Neural cell (in vitro differentiated cells): ENCODE data around the gene HBE1. TPM values are rescaled to one million over a fixed set of nuclear protein-coding genes. Genes with fewer than 3 reads are reported as not detected.

Source experiments
- H2AFZ ChIP-seq: fragments of 200-600, 300-800 bp; sonication (generic), shearing (Covaris generic); 2 replicates; pipeline ENCODE4 v1.6.0; 2014; ENCODE audit warnings: low read depth, mild to moderate bottlenecking, antibody characterized with exemption, low read length, moderate library complexity
- H3F3A ChIP-seq: fragments of 200-600 bp; shearing (Covaris generic); 2 replicates; pipeline ENCODE4 v1.6.1; 2016; ENCODE audit warnings: mild to moderate bottlenecking, moderate library complexity, mixed read lengths, antibody characterized with exemption, low read length; ENCODE audit not compliant: insufficient read depth, poor library complexity, severe bottlenecking
- H3K27ac ChIP-seq: fragments of 200-600, 300-800 bp; sonication (generic), shearing (Covaris generic); 2 replicates; pipeline ENCODE4 v1.5.1; 2014; ENCODE audit warnings: mild to moderate bottlenecking, low read length, moderate library complexity
- H3K27me3 ChIP-seq: fragments of 300-800, 200-600 bp; sonication (generic), shearing (Covaris generic); 2 replicates; pipeline ENCODE4 v1.6.0; 2014; ENCODE audit warnings: mild to moderate bottlenecking, low read depth, low read length, moderate library complexity; ENCODE audit not compliant: insufficient read depth
- H3K36me3 ChIP-seq: fragments of 300-800, 200-600 bp; sonication (generic), shearing (Covaris generic); 2 replicates; pipeline ENCODE4 v1.5.1; 2014; ENCODE audit warnings: mild to moderate bottlenecking, antibody characterized with exemption, low read length, moderate library complexity; ENCODE audit not compliant: insufficient read depth
- H3K4me2 ChIP-seq: fragments of 300-800, 200-600 bp; sonication (generic), shearing (Covaris generic); 2 replicates; pipeline ENCODE4 v1.6.0; 2014; ENCODE audit warnings: mild to moderate bottlenecking, low read length
- H3K4me3 ChIP-seq: fragments of 300-800, 200-600 bp; sonication (generic), shearing (Covaris generic); 2 replicates; pipeline ENCODE4 v1.5.1; 2014; ENCODE audit warnings: mild to moderate bottlenecking, low read length, moderate library complexity
- H3K79me2 ChIP-seq: fragments of 200-600 bp; shearing (Covaris generic); replicated peaks from 2 replicates; pipeline ENCODE4 v1.6.0; 2014; ENCODE audit warnings: mild to moderate bottlenecking, low read length, moderate library complexity; ENCODE audit not compliant: insufficient read depth
- H3K9ac ChIP-seq: fragments of 300-800, 200-600 bp; sonication (generic), shearing (Covaris generic); 2 replicates; pipeline ENCODE4 v1.6.1; 2016; ENCODE audit warnings: mild to moderate bottlenecking, low read length, mixed read lengths
- H3K9me2 ChIP-seq: fragments of 200-600 bp; shearing (Covaris generic); 2 replicates; pipeline ENCODE4 v1.6.1; 2016; ENCODE audit warnings: mild to moderate bottlenecking, low read length, mixed read lengths; ENCODE audit not compliant: insufficient read depth
- H3K9me3 ChIP-seq: fragments of 200-600, 300-800 bp; sonication (generic), shearing (Covaris generic); 2 replicates; pipeline ENCODE4 v1.6.1; 2016; ENCODE audit warnings: mild to moderate bottlenecking, mixed run types, low read length, moderate library complexity, mixed read lengths
- H4K20me1 ChIP-seq: fragments of 200-600 bp; shearing (Covaris generic); 2 replicates; pipeline ENCODE4 v1.6.1; 2016; ENCODE audit warnings: mild to moderate bottlenecking, mixed run types; ENCODE audit not compliant: insufficient read depth
- CTCF ChIP-seq: fragments of 450-650 bp; IDR thresholded peaks from 2 replicates; pipeline ENCODE4 v1.5.1; 2014; ENCODE audit warnings: antibody characterized with exemption, mild to moderate bottlenecking, moderate library complexity; ENCODE audit not compliant: poor library complexity, severe bottlenecking
- EP300 ChIP-seq: fragments of 450-650 bp; conservative IDR thresholded peaks from 2 replicates; pipeline ENCODE4 v1.6.1; 2014; ENCODE audit warnings: antibody characterized with exemption, mild to moderate bottlenecking, moderate library complexity; ENCODE audit not compliant: poor library complexity, severe bottlenecking
- EZH2 ChIP-seq: fragments of 200-600, 300-800 bp; shearing (Covaris generic), sonication (generic); IDR thresholded peaks from 2 replicates; pipeline ENCODE4 v1.6.1; 2014; ENCODE audit warnings: antibody characterized with exemption, low read length, borderline replicate concordance, mild to moderate bottlenecking; ENCODE audit not compliant: insufficient read depth, poor library complexity, severe bottlenecking
- MXI1 ChIP-seq: fragments of 450-650 bp; conservative IDR thresholded peaks from 2 replicates; pipeline ENCODE4 v1.6.1; 2014; ENCODE audit warnings: antibody characterized with exemption, mild to moderate bottlenecking; ENCODE audit not compliant: poor library complexity, severe bottlenecking
- POLR2AphosphoS5 ChIP-seq: IDR thresholded peaks from 2 replicates; pipeline ENCODE4 v1.6.1; 2012
- RAD21 ChIP-seq: fragments of 450-650 bp; conservative IDR thresholded peaks from 2 replicates; pipeline ENCODE4 v1.6.1; 2014; ENCODE audit warnings: antibody characterized with exemption, mild to moderate bottlenecking, moderate library complexity
- REST ChIP-seq: IDR thresholded peaks from 2 replicates; pipeline ENCODE4 v1.6.1; 2012; ENCODE audit warnings: borderline replicate concordance
- SMC3 ChIP-seq: fragments of 450-650 bp; conservative IDR thresholded peaks from 2 replicates; pipeline ENCODE4 v1.6.1; 2014; ENCODE audit warnings: antibody characterized with exemption, mild to moderate bottlenecking, moderate library complexity; ENCODE audit not compliant: poor library complexity
- TAF1 ChIP-seq: IDR thresholded peaks from 2 replicates; pipeline ENCODE4 v1.6.1; 2012; ENCODE audit warnings: low read depth
- polyA plus RNA-seq: library from polyadenylated mRNA; depleted of rRNA; stranded (reverse); fragments of >200 nt; gene quantifications from 2 replicates; pipeline ENCODE4 v1.2.3, GENCODE V29; 2014

The HBE1 gene
- polyA plus RNA-seq, 1 donor from 2014 or later, result not detected

- TF ChIP-seq EP300 (no peak), MXI1 (no peak), RAD21 (no peak), POLR2AphosphoS5 (no peak), REST (no peak), TAF1 (no peak), EZH2 (no peak), CTCF (no peak), SMC3 (no peak)
- Histone ChIP-seq H3K9ac (no peak overlapping the region), H3K27ac (no peak overlapping the region), H3F3A (no peaks in the 10 kb centered on the region), H3K27me3 (no peaks in the 10 kb centered on the region), H3K4me3 (no peak overlapping the region), H4K20me1 (no peaks in the 10 kb centered on the region), H3K36me3 (no peaks in the 10 kb centered on the region), H2AFZ (no peak overlapping the region), H3K79me2 (no peaks in the 10 kb centered on the region), H3K9me3 (no peaks in the 10 kb centered on the region), H3K4me2 (no peak overlapping the region), H3K9me2 (no peaks in the 10 kb centered on the region)
These were observed 14.1 kb upstream of the HBE1 start for GRCh38 chr11:5283882-5284281.

- H3K9ac ChIP-seq, result no peak overlapping the region
- no peaks in the 10 kb centered on the region for H3F3A ChIP-seq
- no peaks in the 10 kb centered on the region for H3K36me3 ChIP-seq
- H4K20me1 ChIP-seq, result no peaks in the 10 kb centered on the region
- H3K27me3 ChIP-seq, result no peaks in the 10 kb centered on the region
- no peak overlapping the region for H3K4me3 ChIP-seq
- H3K9me2 ChIP-seq, result no peaks in the 10 kb centered on the region
- no peak overlapping the region for H3K4me2 ChIP-seq
- no peak overlapping the region for H2AFZ ChIP-seq
- no peaks in the 10 kb centered on the region for H3K79me2 ChIP-seq
- no peaks in the 10 kb centered on the region for H3K9me3 ChIP-seq
- no peak overlapping the region for H3K27ac ChIP-seq
- TF ChIP-seq RAD21 (no peak), SMC3 (no peak), TAF1 (no peak), CTCF (no peak), REST (no peak), EP300 (no peak), POLR2AphosphoS5 (no peak), EZH2 (no peak), MXI1 (no peak)
These were observed 13.3 kb upstream of the HBE1 start for GRCh38 chr11:5283086-5283485.
